ENCODE measurements around the gene CHCHD6.
A peak's percentile ranks its signal among the peaks of the same experiment; 100 is the strongest.

CHCHD6 gene

GRCh38 chr3:126961191-126961790 lies 257.3 kb downstream of the CHCHD6 start:
- peak; percentile 88 for DNase-seq (ENCODE audit: low read depth)

DNA sequence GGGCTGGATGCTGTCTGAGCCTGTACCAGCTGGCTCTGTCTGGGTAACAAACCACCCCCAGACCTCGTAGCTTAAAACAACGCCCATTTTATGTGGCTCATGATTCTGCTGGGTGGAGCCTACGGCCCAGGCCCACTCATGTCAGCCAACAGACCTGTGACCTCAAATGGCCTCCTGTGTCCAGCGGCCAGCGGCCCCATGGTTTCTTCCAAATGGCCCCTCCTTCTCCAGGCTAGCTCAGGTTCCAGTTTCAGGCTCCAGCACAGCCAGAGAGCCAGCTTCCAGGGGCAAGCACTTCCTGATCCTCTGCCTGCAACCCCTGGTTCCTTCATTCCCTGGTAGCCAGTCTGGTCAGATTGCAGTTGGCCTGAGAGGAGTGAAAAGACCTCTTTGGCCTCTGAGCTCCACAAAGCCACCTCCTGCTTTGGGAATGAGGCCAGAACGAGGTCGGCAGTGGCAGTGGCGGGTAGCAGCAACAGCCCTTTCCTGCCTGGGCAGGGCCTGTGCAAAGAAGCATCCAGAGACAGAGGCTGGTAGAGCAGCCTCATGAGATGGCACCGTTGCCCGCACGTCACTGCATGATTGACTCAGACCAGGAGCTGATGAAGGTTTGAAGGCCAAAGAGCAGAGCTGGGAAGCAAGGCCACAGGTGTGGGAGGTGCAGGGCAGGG lies 257.9 kb downstream of the CHCHD6 start:
- peak; percentile 28 for DNase-seq (ENCODE audit: low read depth)

GRCh38 chr3:126962756-126963155 lies 258.7 kb downstream of the CHCHD6 start:
- no peak for DNase-seq (ENCODE audit: low read depth)

GRCh38 chr3:126963261-126964190 lies 259.5 kb downstream of the CHCHD6 start:
- DNase-seq (ENCODE audit: low read depth), result no peak

DNA sequence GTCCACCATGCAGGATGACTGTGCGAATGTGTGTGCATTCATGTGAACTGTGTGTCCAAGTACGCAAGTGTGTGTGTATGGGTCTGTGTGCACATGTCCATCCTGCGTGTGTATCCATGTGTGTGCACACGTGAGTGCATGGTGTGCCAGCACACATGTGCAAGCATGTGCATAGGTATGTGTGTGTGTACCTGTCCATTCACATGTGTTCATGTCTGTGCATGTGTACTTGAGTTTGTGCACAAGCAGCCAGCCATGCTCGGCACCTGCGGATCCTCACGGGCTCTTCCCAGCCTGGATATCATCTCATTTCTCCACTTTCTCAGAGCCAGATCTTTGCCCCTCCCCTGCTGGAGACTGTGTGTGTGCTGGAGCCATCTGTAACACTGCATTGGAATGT lies 260.2 kb downstream of the CHCHD6 start:
- DNase-seq (ENCODE audit: low read depth), result no peak

DNA sequence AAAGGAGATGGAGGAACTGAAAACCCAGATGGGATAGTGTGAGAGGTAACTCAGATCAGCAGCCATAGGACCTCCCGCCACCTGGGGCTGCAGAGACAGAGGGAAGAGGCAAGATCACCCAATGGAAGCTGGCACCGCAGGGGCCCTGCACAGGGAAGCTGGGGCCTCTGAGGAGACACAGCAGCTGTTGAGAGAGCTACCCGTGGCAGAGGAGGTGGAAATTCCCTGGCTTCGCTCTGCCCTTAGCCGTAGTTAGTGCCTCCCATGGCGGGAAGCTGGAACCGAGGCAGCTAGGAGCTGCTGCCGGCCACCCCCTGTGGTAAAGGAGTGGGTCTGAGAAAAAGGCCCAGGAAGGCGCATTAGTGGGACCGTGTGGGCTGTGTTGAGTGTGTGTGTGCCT lies 260.9 kb downstream of the CHCHD6 start:
- no peak for DNase-seq (ENCODE audit: low read depth)

DNA sequence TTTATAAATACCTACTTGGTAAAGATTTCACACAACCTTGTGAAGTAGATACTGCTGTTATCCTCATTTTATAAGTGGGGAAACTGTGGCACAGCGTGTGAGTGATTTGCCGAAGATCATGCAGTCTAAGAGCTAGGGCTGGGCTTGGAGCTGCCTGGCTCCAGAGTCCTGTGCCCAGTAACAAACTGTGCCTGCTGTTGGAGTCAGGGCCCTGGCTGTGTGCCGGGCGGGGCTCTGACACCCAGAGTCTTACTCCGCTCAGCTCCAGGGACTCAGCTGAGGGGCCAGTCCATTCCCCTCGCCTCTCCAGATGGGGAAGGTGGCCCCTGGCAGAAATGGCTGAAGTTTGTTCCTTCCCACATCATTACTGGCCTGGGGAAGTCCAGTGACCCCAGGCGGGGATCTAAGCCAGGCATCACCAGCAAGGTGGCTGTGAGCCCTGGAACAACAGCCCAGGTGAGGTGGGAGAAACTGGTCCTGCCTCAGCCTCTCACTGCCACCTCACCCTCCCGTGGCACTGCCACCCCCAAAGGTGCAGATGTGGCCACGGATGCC lies 261.6 kb downstream of the CHCHD6 start:
- no peak for DNase-seq (ENCODE audit: low read depth)

GRCh38 chr3:126967386-126967785 lies 263.3 kb downstream of the CHCHD6 start:
- DNase-seq (ENCODE audit: low read depth), result no peak

- DNase-seq (ENCODE audit: low read depth), result no peak
Observed at GRCh38 chr3:126968391-126969390, 264.7 kb downstream of the CHCHD6 start.

GRCh38 chr3:126969586-126969985 lies 265.5 kb downstream of the CHCHD6 start:
- peak; percentile 18 for DNase-seq (ENCODE audit: low read depth)

DNA sequence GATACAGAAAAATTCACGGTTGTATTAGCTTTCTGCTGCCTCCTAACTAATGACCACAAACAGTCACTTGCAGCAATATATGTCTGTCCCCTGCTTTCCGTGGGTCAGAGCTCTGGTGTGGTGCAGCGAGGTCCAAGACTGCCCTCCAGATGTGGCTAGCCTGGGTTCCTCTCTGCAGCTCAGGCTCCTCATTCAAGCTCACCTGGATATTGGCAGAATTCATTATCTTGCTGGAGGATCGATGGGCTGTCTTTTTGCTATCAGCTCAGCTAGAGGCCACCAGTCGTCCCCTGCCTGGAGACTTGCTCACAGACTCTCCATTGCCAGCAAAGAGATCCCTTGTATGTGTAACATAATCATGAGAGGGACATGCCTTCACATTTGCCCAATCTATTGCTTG lies 266.1 kb downstream of the CHCHD6 start:
- DNase-seq (ENCODE audit: low read depth), result no peak

GRCh38 chr3:126970921-126971320 lies 266.9 kb downstream of the CHCHD6 start:
- no peak for DNase-seq (ENCODE audit: low read depth)

DNA sequence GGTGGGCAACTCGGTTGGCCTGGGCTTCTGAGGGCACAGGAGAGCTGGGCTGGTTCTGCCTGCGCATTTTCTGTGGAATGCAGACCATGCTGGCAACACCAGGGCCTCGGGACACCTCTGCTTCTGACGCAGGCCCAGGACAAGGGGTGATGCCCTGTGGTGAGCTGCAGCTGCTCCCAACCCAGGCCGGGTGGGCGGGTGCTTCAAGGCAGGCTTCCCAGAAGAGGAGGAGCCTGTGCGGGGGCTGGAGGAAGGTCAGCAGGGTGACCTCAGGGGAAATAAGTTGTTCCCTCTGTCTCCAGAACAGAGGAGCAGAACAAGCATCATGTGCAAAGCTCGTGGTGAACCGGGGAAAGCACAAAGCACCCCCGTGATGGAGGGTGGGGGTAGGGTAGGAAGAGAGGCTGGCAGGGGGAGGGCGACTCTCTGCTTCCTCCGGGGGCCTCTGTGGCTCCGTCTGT lies 267.9 kb downstream of the CHCHD6 start:
- DNase-seq (ENCODE audit: low read depth), result peak; percentile 69

DNA sequence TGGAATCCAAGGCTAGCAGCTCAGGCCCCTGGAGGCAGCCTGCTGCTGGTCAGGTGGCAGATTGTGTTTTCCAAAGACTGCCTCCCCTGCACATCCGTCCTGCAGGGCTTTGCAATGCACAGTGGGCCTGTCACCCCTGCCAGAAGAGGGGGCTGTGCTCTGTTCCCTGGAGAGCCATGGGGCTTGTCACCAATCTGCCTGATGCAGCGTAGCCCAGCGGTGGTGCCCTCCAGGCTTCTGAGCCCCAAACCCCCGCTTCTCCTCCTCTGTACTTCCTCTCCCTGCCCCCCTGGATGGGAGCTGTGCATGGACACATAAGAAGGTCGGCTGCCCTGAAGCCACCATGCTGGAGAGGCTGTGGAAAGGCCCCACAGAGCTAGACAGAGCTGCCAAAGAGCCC lies 268.8 kb downstream of the CHCHD6 start:
- DNase-seq (ENCODE audit: low read depth), result no peak

- DNase-seq (ENCODE audit: low read depth), result no peak
Observed at GRCh38 chr3:126973814-126974213, 269.8 kb downstream of the CHCHD6 start.

DNA sequence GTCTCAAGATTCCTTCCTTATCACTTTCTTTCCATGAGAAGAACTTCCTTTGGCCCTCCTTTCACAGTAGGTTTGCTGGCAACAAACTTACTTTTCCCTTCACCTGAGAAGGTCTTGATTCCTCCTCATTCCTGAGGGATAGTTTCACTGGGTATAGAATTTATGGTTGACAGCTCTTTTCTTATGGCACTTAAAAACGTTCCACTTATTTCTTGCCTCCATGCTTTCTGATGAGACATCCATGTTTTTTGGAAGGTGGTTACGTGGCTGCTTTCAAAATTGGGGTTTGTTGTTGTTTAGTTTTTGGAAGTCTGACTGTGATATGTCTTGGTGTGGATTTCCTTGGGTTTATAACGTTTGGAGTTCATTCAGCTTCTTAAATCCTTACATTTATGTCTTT lies 270.7 kb downstream of the CHCHD6 start:
- DNase-seq (ENCODE audit: low read depth), result no peak

GRCh38 chr3:126976906-126977305 lies 272.9 kb downstream of the CHCHD6 start:
- no peak for DNase-seq (ENCODE audit: low read depth)

GRCh38 chr3:126977821-126978220 lies 273.8 kb downstream of the CHCHD6 start:
- no peak for DNase-seq (ENCODE audit: low read depth)

DNA sequence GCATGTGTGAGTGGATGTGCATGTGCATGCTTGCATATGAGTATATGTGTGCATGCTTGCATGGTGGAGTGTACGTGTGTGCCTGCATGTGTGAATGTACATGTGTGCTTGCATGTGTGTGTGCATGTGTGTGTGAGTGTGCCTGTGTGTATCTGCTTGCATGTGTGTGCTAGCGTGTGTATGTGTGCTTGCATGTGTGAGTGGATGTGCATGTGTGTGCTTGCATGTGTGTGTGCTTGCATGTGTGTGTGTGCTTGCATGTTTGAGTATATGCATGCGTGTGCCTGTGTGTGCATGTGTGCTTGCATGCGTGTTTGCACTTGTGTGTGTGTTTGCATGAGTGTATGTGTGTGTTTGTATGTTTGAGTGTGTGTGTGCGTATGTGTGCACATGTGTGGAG lies 274.3 kb downstream of the CHCHD6 start:
- DNase-seq (ENCODE audit: low read depth), result no peak

- no peak for DNase-seq (ENCODE audit: low read depth)
Observed at GRCh38 chr3:126979046-126979628, 275.1 kb downstream of the CHCHD6 start.

DNA sequence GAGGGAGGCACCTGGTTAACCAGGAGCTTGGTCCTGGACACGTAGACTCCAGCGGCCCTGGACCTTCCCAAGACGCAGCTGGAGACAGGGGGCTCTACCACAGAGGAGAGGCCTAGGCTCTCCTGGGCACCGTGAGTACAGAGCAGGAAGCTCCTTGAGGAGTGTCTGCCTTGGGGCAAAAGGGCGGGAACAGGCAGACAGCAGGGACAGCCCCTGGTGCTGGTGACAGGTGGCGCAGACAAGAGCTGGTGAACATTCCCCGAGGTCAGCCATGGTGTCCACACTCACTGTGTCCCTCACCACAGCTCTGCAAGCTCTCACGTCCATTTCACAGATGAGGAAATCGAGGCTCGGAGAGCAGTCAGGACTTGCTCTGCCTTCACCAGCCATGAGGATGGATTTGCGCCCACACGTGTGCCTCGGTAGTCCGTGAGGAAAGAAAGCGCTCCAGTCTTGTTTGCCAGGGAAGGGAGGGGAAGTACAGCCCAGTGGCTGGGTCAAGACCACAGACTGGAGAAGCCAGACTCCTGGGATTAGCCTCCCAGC lies 276.3 kb downstream of the CHCHD6 start:
- no peak for DNase-seq (ENCODE audit: low read depth)

Measured in fibroblast of gingiva (primary cell).